ENCODE measurements around the gene PRKCSH. TPM values are rescaled to one million over a fixed set of nuclear protein-coding genes. Genes with fewer than 3 reads are reported as not detected.

The PRKCSH gene
- total RNA-seq, 1 experiment from 2014 or later, result 425 TPM

GRCh38 chr19:11499890-11500420 lies 64.5 kb downstream of the PRKCSH start:
- Histone ChIP-seq H3K9me2 (ENCODE audit: insufficient read depth) (no peaks in the 10 kb centered on the region), H3K4me2 (ENCODE audit: low read length) (no peak overlapping the region), H3K27me3 (ENCODE audit: insufficient read depth, low read length) (no peaks in the 10 kb centered on the region), H3K4me3 (replicated peaks in 1 of 2; ENCODE audit: low read depth in 1 of 2, low read length in 2 of 2) (no peak overlapping the region), H3K9me3 (ENCODE audit: control insufficient read depth in 1 of 2, insufficient read depth in 1 of 2, low read depth in 1 of 2, low read length in 2 of 2) (no peaks in the 10 kb centered on the region), H3K9ac (ENCODE audit: low read length) (no peak overlapping the region), H4K20me1 (ENCODE audit: insufficient read depth) (no peaks in the 10 kb centered on the region), H3K4me1 (ENCODE audit: control insufficient read depth in 1 of 2, insufficient read depth in 2 of 2, low read length in 2 of 2) (peaks cover 4 to 22% of the 10 kb centered on the region in 2 experiments), H2AFZ (ENCODE audit: low read depth, low read length, poor library complexity, severe bottlenecking) (no peak overlapping the region), H3K27ac (ENCODE audit: low read depth, low read length) (no peak overlapping the region), H3K79me2 (ENCODE audit: insufficient read depth, low read length) (peaks cover 6% of the 10 kb centered on the region; the same call in 1 of the 2 replicates), H3K36me3 (ENCODE audit: control insufficient read depth in 1 of 2, insufficient read depth in 2 of 2, low read length in 2 of 2) (0 out of 4 replicates have a peak, but pooled peaks cover 0 to 2% of the 10 kb centered on the region in 2 experiments)
- RAD21 ChIA-PET (ENCODE audit: low non-redundant PET in 1 of 2, low total read pairs in 2 of 2, uncharacterized antibody in 2 of 2, unreplicated experiment in 2 of 2), result no interaction called here
- CTCF ChIA-PET, result no interaction called here
- no TSS peak for BruUV-seq (replicated peaks)
- POLR2A ChIA-PET, result no interaction called here
- ATAC-seq (no peak), DNase-seq (ENCODE audit: low read depth, low spot score) (no peak)
- intact Hi-C loops (cut with micrococcal nuclease), result no loop called here
- TF ChIP-seq POLR2AphosphoS5 (IDR thresholded peaks at IDR 0.05; ENCODE audit: low read depth, low read length) (no peak), EZH2 (IDR thresholded peaks at IDR 0.05) (no peak), CTCF (IDR thresholded peaks at IDR 0.05 in 2 of 3, conservative IDR thresholded peaks at IDR 0.05 in 1 of 3; ENCODE audit: borderline replicate concordance in 1 of 3, insufficient read depth in 1 of 3, low read depth in 2 of 3, low read length in 2 of 3) (no peak), ZNF274 (IDR thresholded peaks at IDR 0.05; ENCODE audit: low read depth, low read length) (no peak)

Small RNA genes lying within 50 kb of the gene (microRNA-seq; reads per million reads assigned to microRNA genes)
- 2.0 reads per million for gene MIR7974 (ENCODE audit: borderline number of aligned reads)

Other genes starting within 250 kb of the PRKCSH start
- gene KANK2, start 238.1 kb upstream of the PRKCSH start, total RNA-seq (2021; ENCODE audit: unreplicated experiment), result 43.6 TPM
- gene ANGPTL8, start 196.0 kb upstream of the PRKCSH start, total RNA-seq (2021; ENCODE audit: unreplicated experiment), result not detected
- gene DOCK6, start 173.1 kb upstream of the PRKCSH start, total RNA-seq (2021; ENCODE audit: unreplicated experiment), result 82.4 TPM
- not detected for gene TSPAN16, start 139.5 kb upstream of the PRKCSH start, total RNA-seq (2021; ENCODE audit: unreplicated experiment)
- gene RAB3D, start 96.0 kb upstream of the PRKCSH start, total RNA-seq (2021; ENCODE audit: unreplicated experiment), result 28.9 TPM
- 55.9 TPM for gene TMEM205, start 89.4 kb upstream of the PRKCSH start, total RNA-seq (2021; ENCODE audit: unreplicated experiment)
- gene CCDC159, start 89.1 kb upstream of the PRKCSH start, total RNA-seq (2021; ENCODE audit: unreplicated experiment), result 7.7 TPM
- 23.2 TPM for gene PLPPR2, start 80.2 kb upstream of the PRKCSH start, total RNA-seq (2021; ENCODE audit: unreplicated experiment)
- 2.5 TPM for gene SWSAP1, start 61.0 kb upstream of the PRKCSH start, total RNA-seq (2021; ENCODE audit: unreplicated experiment)
- 15.3 TPM for gene EPOR, start 51.3 kb upstream of the PRKCSH start, total RNA-seq (2021; ENCODE audit: unreplicated experiment)
- gene RGL3, start 16.3 kb upstream of the PRKCSH start, total RNA-seq (2021; ENCODE audit: unreplicated experiment), result 99.2 TPM
- gene ODAD3, start 514 bp upstream of the PRKCSH start, total RNA-seq (2021; ENCODE audit: unreplicated experiment), result 0.52 TPM
- 0.05 TPM for gene ELAVL3, start 45.4 kb downstream of the PRKCSH start, total RNA-seq (2021; ENCODE audit: unreplicated experiment)
- gene ZNF653, start 70.2 kb downstream of the PRKCSH start, total RNA-seq (2021; ENCODE audit: unreplicated experiment), result 16.1 TPM
- gene ECSIT, start 93.5 kb downstream of the PRKCSH start, total RNA-seq (2021; ENCODE audit: unreplicated experiment), result 52.8 TPM
- 0.64 TPM for gene CNN1, start 103.2 kb downstream of the PRKCSH start, total RNA-seq (2021; ENCODE audit: unreplicated experiment)
- 74.5 TPM for gene ELOF1, start 123.6 kb downstream of the PRKCSH start, total RNA-seq (2021; ENCODE audit: unreplicated experiment)
- 1.2 TPM for gene ACP5, start 142.0 kb downstream of the PRKCSH start, total RNA-seq (2021; ENCODE audit: unreplicated experiment)
- 14.8 TPM for gene ZNF627, start 161.8 kb downstream of the PRKCSH start, total RNA-seq (2021; ENCODE audit: unreplicated experiment)

All from HCT116 (cell line).